ENCODE measurements around the gene LDLRAD4.

The LDLRAD4 gene

GRCh38 chr18:13181765-13182164 is 36.8 kb upstream of the LDLRAD4 start:
- no peak for DNase-seq (ENCODE audit: insufficient read length, low spot score)
- TF ChIP-seq SPI1 (IDR thresholded peaks at IDR 0.05; ENCODE audit: low read depth, low read length) (no peak), PAX5 (IDR thresholded peaks at IDR 0.05; ENCODE audit: insufficient read depth, low read length, severe bottlenecking) (no peak), POLR2AphosphoS5 (IDR thresholded peaks at IDR 0.05; ENCODE audit: low read depth, low read length) (no peak), POLR2A (IDR thresholded peaks at IDR 0.05; ENCODE audit: low read depth, low read length) (no peak), TAF1 (IDR thresholded peaks at IDR 0.05; ENCODE audit: low read depth, low read length) (no peak), POU2F2 (IDR thresholded peaks at IDR 0.05; ENCODE audit: low read depth, low read length) (no peak)
- FAIRE-seq, result no peak

- DNase-seq (ENCODE audit: insufficient read length, low spot score), result no peak
- TF ChIP-seq SPI1 (IDR thresholded peaks at IDR 0.05; ENCODE audit: low read depth, low read length) (no peak), POLR2AphosphoS5 (IDR thresholded peaks at IDR 0.05; ENCODE audit: low read depth, low read length) (no peak), POU2F2 (IDR thresholded peaks at IDR 0.05; ENCODE audit: low read depth, low read length) (no peak), POLR2A (IDR thresholded peaks at IDR 0.05; ENCODE audit: low read depth, low read length) (no peak), TAF1 (IDR thresholded peaks at IDR 0.05; ENCODE audit: low read depth, low read length) (no peak), PAX5 (IDR thresholded peaks at IDR 0.05; ENCODE audit: insufficient read depth, low read length, severe bottlenecking) (no peak)
- no peak for FAIRE-seq
These were observed 35.2 kb upstream of the LDLRAD4 start for GRCh38 chr18:13183359-13183758.

- FAIRE-seq (no peak), DNase-seq (ENCODE audit: insufficient read length, low spot score) (no peak)
- TF ChIP-seq TAF1 (IDR thresholded peaks at IDR 0.05; ENCODE audit: low read depth, low read length) (no peak), POLR2A (IDR thresholded peaks at IDR 0.05; ENCODE audit: low read depth, low read length) (no peak), SPI1 (IDR thresholded peaks at IDR 0.05; ENCODE audit: low read depth, low read length) (no peak), PAX5 (IDR thresholded peaks at IDR 0.05; ENCODE audit: insufficient read depth, low read length, severe bottlenecking) (no peak), POU2F2 (IDR thresholded peaks at IDR 0.05; ENCODE audit: low read depth, low read length) (no peak), POLR2AphosphoS5 (IDR thresholded peaks at IDR 0.05; ENCODE audit: low read depth, low read length) (no peak)
These were observed 34.8 kb upstream of the LDLRAD4 start for GRCh38 chr18:13183790-13184189.

DNA sequence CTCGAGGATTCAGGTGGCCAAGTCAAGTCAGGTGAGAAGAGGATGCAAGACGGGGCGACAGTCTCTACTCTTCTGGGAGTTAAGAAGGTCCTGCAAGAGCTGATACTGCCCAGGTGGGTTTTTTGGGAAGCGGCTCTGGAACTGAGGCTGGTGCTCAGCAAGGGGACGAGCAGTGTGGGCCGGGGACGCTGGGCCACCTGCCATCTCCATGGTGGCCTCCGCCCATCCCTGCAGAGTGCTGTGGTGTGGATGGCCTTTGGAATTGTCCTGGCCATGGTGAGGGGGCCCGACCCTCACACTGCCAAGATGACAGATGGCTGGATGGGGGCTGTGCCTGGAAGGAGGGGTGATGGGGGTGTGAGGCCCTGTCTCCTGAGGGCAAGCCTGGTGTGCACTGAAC is 34.2 kb upstream of the LDLRAD4 start:
- no peak for FAIRE-seq
- no peak for DNase-seq (ENCODE audit: insufficient read length, low spot score)
- TF ChIP-seq POLR2AphosphoS5 (IDR thresholded peaks at IDR 0.05; ENCODE audit: low read depth, low read length), result no peak
- no peak for TF ChIP-seq TAF1 (IDR thresholded peaks at IDR 0.05; ENCODE audit: low read depth, low read length)
- no peak for TF ChIP-seq PAX5 (IDR thresholded peaks at IDR 0.05; ENCODE audit: insufficient read depth, low read length, severe bottlenecking)
- TF ChIP-seq POLR2A (IDR thresholded peaks at IDR 0.05; ENCODE audit: low read depth, low read length), result no peak
- TF ChIP-seq POU2F2 (IDR thresholded peaks at IDR 0.05; ENCODE audit: low read depth, low read length), result no peak
- no peak for TF ChIP-seq SPI1 (IDR thresholded peaks at IDR 0.05; ENCODE audit: low read depth, low read length)

GRCh38 chr18:13185675-13186198 is 32.8 kb upstream of the LDLRAD4 start:
- no peak for TF ChIP-seq SPI1 (IDR thresholded peaks at IDR 0.05; ENCODE audit: low read depth, low read length)
- TF ChIP-seq TAF1 (IDR thresholded peaks at IDR 0.05; ENCODE audit: low read depth, low read length), result no peak
- no peak for TF ChIP-seq PAX5 (IDR thresholded peaks at IDR 0.05; ENCODE audit: insufficient read depth, low read length, severe bottlenecking)
- no peak for TF ChIP-seq POU2F2 (IDR thresholded peaks at IDR 0.05; ENCODE audit: low read depth, low read length)
- no peak for TF ChIP-seq POLR2A (IDR thresholded peaks at IDR 0.05; ENCODE audit: low read depth, low read length)
- TF ChIP-seq POLR2AphosphoS5 (IDR thresholded peaks at IDR 0.05; ENCODE audit: low read depth, low read length), result no peak
- FAIRE-seq, result no peak
- DNase-seq (ENCODE audit: insufficient read length, low spot score), result no peak

- no peak for TF ChIP-seq POLR2AphosphoS5 (IDR thresholded peaks at IDR 0.05; ENCODE audit: low read depth, low read length)
- TF ChIP-seq TAF1 (IDR thresholded peaks at IDR 0.05; ENCODE audit: low read depth, low read length), result no peak
- no peak for TF ChIP-seq PAX5 (IDR thresholded peaks at IDR 0.05; ENCODE audit: insufficient read depth, low read length, severe bottlenecking)
- no peak for TF ChIP-seq POU2F2 (IDR thresholded peaks at IDR 0.05; ENCODE audit: low read depth, low read length)
- no peak for TF ChIP-seq POLR2A (IDR thresholded peaks at IDR 0.05; ENCODE audit: low read depth, low read length)
- TF ChIP-seq SPI1 (IDR thresholded peaks at IDR 0.05; ENCODE audit: low read depth, low read length), result no peak
- no peak for DNase-seq (ENCODE audit: insufficient read length, low spot score)
- no peak for FAIRE-seq
These were observed 31.9 kb upstream of the LDLRAD4 start for GRCh38 chr18:13186687-13187086.

DNA sequence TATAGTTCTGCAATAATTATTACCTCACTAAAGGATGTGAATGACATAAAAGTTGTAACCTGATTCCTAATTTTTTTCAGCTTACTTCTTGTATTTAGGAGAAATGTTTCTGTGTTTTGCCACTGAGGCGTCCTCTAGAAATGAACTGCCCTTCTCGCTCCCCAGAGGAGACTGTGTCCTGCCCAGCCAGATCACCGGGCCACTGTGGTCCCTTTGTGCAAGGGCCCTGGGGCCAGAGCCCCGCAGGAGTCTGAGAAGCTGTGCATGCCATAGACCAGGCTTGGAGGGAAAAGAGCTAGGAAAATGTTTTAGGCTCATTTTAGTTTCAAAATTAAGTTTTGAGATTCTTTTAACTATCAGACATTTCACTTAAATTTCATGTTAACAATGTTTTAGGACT is 31.1 kb upstream of the LDLRAD4 start:
- DNase-seq (ENCODE audit: insufficient read length, low spot score) (no peak), FAIRE-seq (no peak)
- no peak for TF ChIP-seq POLR2A (IDR thresholded peaks at IDR 0.05; ENCODE audit: low read depth, low read length)
- no peak for TF ChIP-seq PAX5 (IDR thresholded peaks at IDR 0.05; ENCODE audit: insufficient read depth, low read length, severe bottlenecking)
- TF ChIP-seq TAF1 (IDR thresholded peaks at IDR 0.05; ENCODE audit: low read depth, low read length), result no peak
- TF ChIP-seq POU2F2 (IDR thresholded peaks at IDR 0.05; ENCODE audit: low read depth, low read length), result no peak
- TF ChIP-seq POLR2AphosphoS5 (IDR thresholded peaks at IDR 0.05; ENCODE audit: low read depth, low read length), result no peak
- TF ChIP-seq SPI1 (IDR thresholded peaks at IDR 0.05; ENCODE audit: low read depth, low read length), result no peak

GRCh38 chr18:13191031-13191430 is 27.5 kb upstream of the LDLRAD4 start:
- no peak for FAIRE-seq
- TF ChIP-seq POU2F2 (IDR thresholded peaks at IDR 0.05; ENCODE audit: low read depth, low read length), result no peak
- TF ChIP-seq TAF1 (IDR thresholded peaks at IDR 0.05; ENCODE audit: low read depth, low read length), result no peak
- no peak for TF ChIP-seq POLR2A (IDR thresholded peaks at IDR 0.05; ENCODE audit: low read depth, low read length)

GRCh38 chr18:13191779-13192178 is 26.8 kb upstream of the LDLRAD4 start:
- no peak for FAIRE-seq
- no peak for DNase-seq (ENCODE audit: insufficient read length, low spot score)
- no peak for TF ChIP-seq TAF1 (IDR thresholded peaks at IDR 0.05; ENCODE audit: low read depth, low read length)
- no peak for TF ChIP-seq POU2F2 (IDR thresholded peaks at IDR 0.05; ENCODE audit: low read depth, low read length)
- no peak for TF ChIP-seq SPI1 (IDR thresholded peaks at IDR 0.05; ENCODE audit: low read depth, low read length)
- no peak for TF ChIP-seq PAX5 (IDR thresholded peaks at IDR 0.05; ENCODE audit: insufficient read depth, low read length, severe bottlenecking)
- no peak for TF ChIP-seq POLR2A (IDR thresholded peaks at IDR 0.05; ENCODE audit: low read depth, low read length)
- TF ChIP-seq POLR2AphosphoS5 (IDR thresholded peaks at IDR 0.05; ENCODE audit: low read depth, low read length), result no peak

More at GRCh38 chr18:13191031-13191430, 27.5 kb upstream of the LDLRAD4 start:
- DNase-seq (ENCODE audit: insufficient read length, low spot score), result no peak

- TF ChIP-seq POLR2AphosphoS5 (IDR thresholded peaks at IDR 0.05; ENCODE audit: low read depth, low read length) (no peak), TAF1 (IDR thresholded peaks at IDR 0.05; ENCODE audit: low read depth, low read length) (no peak)
- no peak for FAIRE-seq
- no peak for DNase-seq (ENCODE audit: insufficient read length, low spot score)
These were observed 25.6 kb upstream of the LDLRAD4 start for GRCh38 chr18:13192970-13193369.

All from GM12891 (cell line).